Karpas-422 (cell line): ENCODE data around the gene TTC21A. TPM values are rescaled to one million over a fixed set of nuclear protein-coding genes. Genes with fewer than 3 reads are reported as not detected.

Experiments used
- DNase-seq: peaks from one replicate; pipeline ENCODE4 v3.0.0-alpha.2; 2015
- H2AFZ ChIP-seq: fragments of 200-600 bp; sonication (generic); 2 replicates; pipeline ENCODE4 v1.6.1; 2014; ENCODE audit warnings: antibody characterized with exemption, low read length, mixed read lengths
- H3K27ac ChIP-seq: fragments of 200-600 bp; sonication (generic); 2 replicates; pipeline ENCODE4 v1.5.1; 2014; ENCODE audit warnings: mild to moderate bottlenecking, low read length, moderate library complexity
- H3K27me3 ChIP-seq: fragments of 200-600 bp; sonication (generic); 2 replicates; pipeline ENCODE4 v1.6.1; 2014; ENCODE audit warnings: low read length, mixed read lengths
- H3K36me3 ChIP-seq: fragments of 200-600 bp; sonication (generic); 2 replicates; pipeline ENCODE4 v1.6.1; 2014; ENCODE audit warnings: low read length, mixed read lengths; ENCODE audit not compliant: insufficient read depth
- H3K4me1 ChIP-seq: fragments of 200-600 bp; sonication (generic); 2 replicates; pipeline ENCODE4 v1.6.1; 2014; ENCODE audit warnings: mild to moderate bottlenecking, low read length, mixed read lengths
- H3K4me2 ChIP-seq: fragments of 200-600 bp; sonication (generic); 2 replicates; pipeline ENCODE4 v1.6.1; 2014; ENCODE audit warnings: low read length, low read depth, mild to moderate bottlenecking; ENCODE audit not compliant: poor library complexity, severe bottlenecking
- H3K4me3 ChIP-seq: fragments of 200-600 bp; sonication (generic); 2 replicates; pipeline ENCODE4 v1.5.1; 2014; ENCODE audit warnings: mild to moderate bottlenecking, antibody characterized with exemption, low read length, mixed read lengths
- H3K79me2 ChIP-seq: fragments of 200-600 bp; sonication (generic); 2 replicates; pipeline ENCODE4 v1.6.1; 2014; ENCODE audit warnings: mild to moderate bottlenecking, low read length, mixed read lengths
- H3K9ac ChIP-seq: fragments of 200-600 bp; sonication (generic); 2 replicates; pipeline ENCODE4 v1.6.0; 2014; ENCODE audit warnings: low read length
- H3K9me2 ChIP-seq: fragments of 200-600 bp; sonication (generic), shearing (Covaris generic); replicated peaks from 2 replicates; pipeline ENCODE4 v1.6.0; 2014; ENCODE audit warnings: mild to moderate bottlenecking, low read length, moderate library complexity; ENCODE audit not compliant: insufficient read depth
- H3K9me3 ChIP-seq: fragments of 300-700, 200-600 bp; sonication (generic); 2 replicates; pipeline ENCODE4 v1.6.1; 2014; ENCODE audit warnings: low read length, mixed read lengths
- H4K20me1 ChIP-seq: fragments of 200-600 bp; sonication (generic); 2 replicates; pipeline ENCODE4 v1.6.1; 2014; ENCODE audit warnings: mild to moderate bottlenecking, antibody characterized with exemption, low read length, low read depth; ENCODE audit not compliant: insufficient read depth
- total RNA-seq: library from RNA; depleted of rRNA; stranded (reverse); fragments of >200 nt; shearing (Covaris generic); gene quantifications from 2 replicates; pipeline ENCODE4 v1.2.3, GENCODE V29; 2014; ENCODE audit warnings: low replicate concordance

TTC21A gene
- total RNA-seq, 1 experiment from 2014 or later, result 9.5 TPM

GRCh38 chr3:39099738-39100499 lies 7.6 kb upstream of the TTC21A start:
- Histone ChIP-seq H3K27ac (no peak overlapping the region), H3K27me3 (no peaks in the 10 kb centered on the region), H3K4me1 (peaks cover 18% of the 10 kb centered on the region), H4K20me1 (no peaks in the 10 kb centered on the region), H3K9me2 (no peaks in the 10 kb centered on the region), H3K4me2 (no peak overlapping the region), H3K79me2 (peaks cover 15% of the 10 kb centered on the region), H3K36me3 (peaks cover 26% of the 10 kb centered on the region), H3K4me3 (no peak overlapping the region), H3K9ac (no peak overlapping the region), H2AFZ (no peak overlapping the region), H3K9me3 (no peaks in the 10 kb centered on the region)
- no peak for DNase-seq

GRCh38 chr3:39100500-39100886 lies 7.0 kb upstream of the TTC21A start:
- Histone ChIP-seq H3K9ac (no peak overlapping the region), H3K4me3 (no peak overlapping the region), H3K27ac (no peak overlapping the region), H3K36me3 (peaks cover 22% of the 10 kb centered on the region), H3K4me2 (no peak overlapping the region), H3K4me1 (peaks cover 24% of the 10 kb centered on the region), H2AFZ (no peak overlapping the region), H3K79me2 (peaks cover 21% of the 10 kb centered on the region), H3K9me2 (no peaks in the 10 kb centered on the region), H3K9me3 (no peaks in the 10 kb centered on the region), H3K27me3 (no peaks in the 10 kb centered on the region), H4K20me1 (no peaks in the 10 kb centered on the region)
- no peak for DNase-seq

- H3K9me3 ChIP-seq, result no peaks in the 10 kb centered on the region
- H3K9me2 ChIP-seq, result no peaks in the 10 kb centered on the region
- H3K4me1 ChIP-seq, result peaks cover 31% of the 10 kb centered on the region
- 0 out of 2 replicates have a peak overlapping the region, but pooled peaks have one; percentile 9 for H3K27ac ChIP-seq
- no peak overlapping the region for H3K4me2 ChIP-seq
- H3K79me2 ChIP-seq, result peaks cover 27% of the 10 kb centered on the region
- DNase-seq, result peak; percentile 82
- no peak overlapping the region for H2AFZ ChIP-seq
- H3K9ac ChIP-seq, result no peak overlapping the region
- H3K27me3 ChIP-seq, result no peaks in the 10 kb centered on the region
- H4K20me1 ChIP-seq, result no peaks in the 10 kb centered on the region
- H3K4me3 ChIP-seq, result no peak overlapping the region
- peaks cover 15% of the 10 kb centered on the region for H3K36me3 ChIP-seq
These were observed 6.3 kb upstream of the TTC21A start for GRCh38 chr3:39101022-39101689.

- Histone ChIP-seq H3K27me3 (no peaks in the 10 kb centered on the region), H3K36me3 (no peaks in the 10 kb centered on the region; the same call in none of the 2 replicates), H3K4me3 (no peak overlapping the region), H3K4me1 (peaks cover 37% of the 10 kb centered on the region), H3K27ac (no peak overlapping the region; the same call in 1 of the 2 replicates), H2AFZ (no peak overlapping the region), H3K4me2 (no peak overlapping the region), H3K79me2 (peaks cover 37% of the 10 kb centered on the region), H3K9me3 (no peaks in the 10 kb centered on the region), H4K20me1 (no peaks in the 10 kb centered on the region), H3K9ac (no peak overlapping the region), H3K9me2 (no peaks in the 10 kb centered on the region)
- DNase-seq, result no peak
These were observed 4.8 kb upstream of the TTC21A start for GRCh38 chr3:39102504-39103323.

GRCh38 chr3:39103324-39103693 lies 4.2 kb upstream of the TTC21A start:
- Histone ChIP-seq H3K9me3 (no peaks in the 10 kb centered on the region), H4K20me1 (no peaks in the 10 kb centered on the region), H2AFZ (no peak overlapping the region), H3K36me3 (no peaks in the 10 kb centered on the region; the same call in 1 of the 2 replicates), H3K4me1 (peaks cover 42% of the 10 kb centered on the region), H3K4me2 (no peak overlapping the region), H3K9ac (no peak overlapping the region), H3K27me3 (no peaks in the 10 kb centered on the region), H3K79me2 (peaks cover 37% of the 10 kb centered on the region), H3K27ac (peak overlapping the region; percentile 28; the same call in 1 of the 2 replicates), H3K9me2 (no peaks in the 10 kb centered on the region), H3K4me3 (no peak overlapping the region)
- DNase-seq, result peak; percentile 61

- H3K79me2 ChIP-seq, result peaks cover 37% of the 10 kb centered on the region
- DNase-seq, result no peak
These were observed 3.5 kb upstream of the TTC21A start for GRCh38 chr3:39103791-39104552.

GRCh38 chr3:39104961-39105686 lies 2.4 kb upstream of the TTC21A start:
- Histone ChIP-seq H3K9ac (no peak overlapping the region), H3K9me3 (no peaks in the 10 kb centered on the region), H3K4me1 (peaks cover 54% of the 10 kb centered on the region), H4K20me1 (no peaks in the 10 kb centered on the region), H3K4me2 (peak overlapping the region; percentile 77), H3K27ac (no peak overlapping the region), H3K36me3 (no peaks in the 10 kb centered on the region), H2AFZ (no peak overlapping the region), H3K27me3 (no peaks in the 10 kb centered on the region), H3K4me3 (peak overlapping the region; percentile 92; the same call in 1 of the 2 replicates), H3K9me2 (no peaks in the 10 kb centered on the region), H3K79me2 (peaks cover 37% of the 10 kb centered on the region)
- DNase-seq, result no peak

More at GRCh38 chr3:39103791-39104552, 3.5 kb upstream of the TTC21A start:
- Histone ChIP-seq H3K9ac (no peak overlapping the region), H3K9me3 (no peaks in the 10 kb centered on the region), H4K20me1 (no peaks in the 10 kb centered on the region), H3K4me2 (no peak overlapping the region), H3K4me3 (no peak overlapping the region), H3K36me3 (no peaks in the 10 kb centered on the region; the same call in 1 of the 2 replicates), H3K27me3 (no peaks in the 10 kb centered on the region), H2AFZ (no peak overlapping the region), H3K4me1 (peaks cover 49% of the 10 kb centered on the region), H3K9me2 (no peaks in the 10 kb centered on the region), H3K27ac (peak overlapping the region; percentile 28; the same call in 1 of the 2 replicates)
